Neutrophil (primary cell): ENCODE results near the gene GJB1.

Source experiments
- H3K27ac ChIP-seq: fragments of 200-600 bp; sonication (generic); 2 replicates; pipeline ENCODE4 v1.5.1; 2016; ENCODE audit warnings: mild to moderate bottlenecking, moderate library complexity
- H3K27me3 ChIP-seq: fragments of 200-600 bp; sonication (generic); 2 replicates; pipeline ENCODE4 v1.6.0; 2016; ENCODE audit warnings: mild to moderate bottlenecking
- H3K36me3 ChIP-seq: fragments of 200-600 bp; sonication (generic); 2 replicates; pipeline ENCODE4 v1.5.1; 2017
- H3K4me1 ChIP-seq, 2 experiments: fragments of 200-600 bp in 1 of 2; sonication (generic) in 1 of 2; 1 replicate in 1 of 2; 2 replicates in 1 of 2; pipeline versions ENCODE4 v1.5.1 to v1.6.1; 2013 to 2016; ENCODE audit warnings: low read depth in 1 of 2, low read length in 1 of 2, mild to moderate bottlenecking in 1 of 2, moderate library complexity in 1 of 2; ENCODE audit not compliant: control insufficient read depth in 1 of 2, insufficient read depth in 1 of 2
- H3K4me3 ChIP-seq, 2 experiments: fragments of 200-600 bp in 1 of 2; sonication (generic) in 1 of 2; 1 replicate in 1 of 2; 2 replicates in 1 of 2; pipeline ENCODE4 v1.5.1; 2013 to 2016; ENCODE audit warnings: low read depth in 1 of 2, low read length in 1 of 2, mild to moderate bottlenecking in 1 of 2, moderate library complexity in 1 of 2
- H3K9me3 ChIP-seq: fragments of 200-600 bp; sonication (generic); 2 replicates; pipeline ENCODE4 v1.5.1; 2016
- TF ChIP-seq, protein P1 (sequence below): fragments of 200-600 bp; sonication (generic); IDR thresholded peaks from 2 replicates; pipeline ENCODE4 v1.5.1; 2016; ENCODE audit warnings: antibody characterized with exemption

The GJB1 gene

GRCh38 chrX:71215338-71215912, 7.6 kb upstream of the GJB1 start:
- Histone ChIP-seq H3K27me3 (no peaks in the 10 kb centered on the region), H3K4me3 (no peak overlapping the region), H3K27ac (no peak overlapping the region), H3K4me1 (no peaks in the 10 kb centered on the region), H3K9me3 (no peaks in the 10 kb centered on the region), H3K36me3 (no peaks in the 10 kb centered on the region)
- TF ChIP-seq, protein P1, sequence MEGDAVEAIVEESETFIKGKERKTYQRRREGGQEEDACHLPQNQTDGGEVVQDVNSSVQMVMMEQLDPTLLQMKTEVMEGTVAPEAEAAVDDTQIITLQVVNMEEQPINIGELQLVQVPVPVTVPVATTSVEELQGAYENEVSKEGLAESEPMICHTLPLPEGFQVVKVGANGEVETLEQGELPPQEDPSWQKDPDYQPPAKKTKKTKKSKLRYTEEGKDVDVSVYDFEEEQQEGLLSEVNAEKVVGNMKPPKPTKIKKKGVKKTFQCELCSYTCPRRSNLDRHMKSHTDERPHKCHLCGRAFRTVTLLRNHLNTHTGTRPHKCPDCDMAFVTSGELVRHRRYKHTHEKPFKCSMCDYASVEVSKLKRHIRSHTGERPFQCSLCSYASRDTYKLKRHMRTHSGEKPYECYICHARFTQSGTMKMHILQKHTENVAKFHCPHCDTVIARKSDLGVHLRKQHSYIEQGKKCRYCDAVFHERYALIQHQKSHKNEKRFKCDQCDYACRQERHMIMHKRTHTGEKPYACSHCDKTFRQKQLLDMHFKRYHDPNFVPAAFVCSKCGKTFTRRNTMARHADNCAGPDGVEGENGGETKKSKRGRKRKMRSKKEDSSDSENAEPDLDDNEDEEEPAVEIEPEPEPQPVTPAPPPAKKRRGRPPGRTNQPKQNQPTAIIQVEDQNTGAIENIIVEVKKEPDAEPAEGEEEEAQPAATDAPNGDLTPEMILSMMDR, result no peak

DNA sequence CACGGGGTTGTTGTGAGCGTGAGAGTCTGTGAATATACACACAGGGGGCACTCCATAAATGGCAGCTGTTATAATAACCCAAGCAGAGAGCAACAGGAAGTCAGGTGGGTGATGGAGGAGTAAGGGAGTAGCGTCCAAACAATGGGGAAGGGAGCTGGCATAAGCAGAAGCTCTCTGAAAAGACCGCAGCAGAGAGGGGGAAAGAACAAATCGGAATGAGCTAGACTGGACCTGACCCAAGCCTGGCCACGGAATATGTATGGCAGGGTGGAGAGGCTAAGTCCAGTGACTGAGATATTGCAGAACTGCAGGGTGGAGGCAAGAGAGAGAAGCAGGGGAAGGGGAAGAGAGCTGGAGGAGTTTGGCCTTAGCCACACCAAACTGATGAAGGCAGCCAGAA, 6.5 kb upstream of the GJB1 start:
- Histone ChIP-seq H3K4me1 (no peaks in the 10 kb centered on the region), H3K9me3 (no peaks in the 10 kb centered on the region), H3K27ac (no peak overlapping the region), H3K27me3 (no peaks in the 10 kb centered on the region), H3K4me3 (no peak overlapping the region), H3K36me3 (no peaks in the 10 kb centered on the region)
- TF ChIP-seq, protein P1, result no peak

DNA sequence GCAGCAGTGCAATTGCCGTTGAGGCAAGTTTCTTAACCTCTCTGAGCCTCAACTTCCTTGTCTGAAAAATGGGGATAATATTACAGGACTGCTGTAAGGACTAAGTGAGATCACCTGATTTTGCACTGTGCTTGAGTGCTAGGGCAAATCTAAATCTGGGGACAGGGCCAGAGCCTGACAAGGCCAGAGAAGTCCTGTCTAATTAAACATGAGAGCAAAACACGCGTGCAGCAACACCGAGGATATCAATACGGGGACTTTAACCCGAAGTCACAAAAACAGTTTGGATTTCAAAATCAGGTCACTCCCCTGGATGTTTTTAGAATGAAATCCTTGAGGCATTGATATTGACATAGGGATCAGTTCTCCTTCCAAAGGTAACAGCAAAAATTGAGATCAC, 5.7 kb upstream of the GJB1 start:
- Histone ChIP-seq H3K4me1 (no peaks in the 10 kb centered on the region), H3K36me3 (no peaks in the 10 kb centered on the region), H3K9me3 (no peaks in the 10 kb centered on the region), H3K27me3 (no peaks in the 10 kb centered on the region), H3K4me3 (no peak overlapping the region), H3K27ac (no peak overlapping the region)
- TF ChIP-seq, protein P1, result no peak

GRCh38 chrX:71221145-71221544, 1.9 kb upstream of the GJB1 start:
- Histone ChIP-seq H3K27me3 (no peaks in the 10 kb centered on the region), H3K36me3 (no peaks in the 10 kb centered on the region), H3K27ac (no peak overlapping the region), H3K4me3 (no peak overlapping the region), H3K4me1 (no peaks in the 10 kb centered on the region), H3K9me3 (no peaks in the 10 kb centered on the region)
- TF ChIP-seq, protein P1, result no peak

DNA sequence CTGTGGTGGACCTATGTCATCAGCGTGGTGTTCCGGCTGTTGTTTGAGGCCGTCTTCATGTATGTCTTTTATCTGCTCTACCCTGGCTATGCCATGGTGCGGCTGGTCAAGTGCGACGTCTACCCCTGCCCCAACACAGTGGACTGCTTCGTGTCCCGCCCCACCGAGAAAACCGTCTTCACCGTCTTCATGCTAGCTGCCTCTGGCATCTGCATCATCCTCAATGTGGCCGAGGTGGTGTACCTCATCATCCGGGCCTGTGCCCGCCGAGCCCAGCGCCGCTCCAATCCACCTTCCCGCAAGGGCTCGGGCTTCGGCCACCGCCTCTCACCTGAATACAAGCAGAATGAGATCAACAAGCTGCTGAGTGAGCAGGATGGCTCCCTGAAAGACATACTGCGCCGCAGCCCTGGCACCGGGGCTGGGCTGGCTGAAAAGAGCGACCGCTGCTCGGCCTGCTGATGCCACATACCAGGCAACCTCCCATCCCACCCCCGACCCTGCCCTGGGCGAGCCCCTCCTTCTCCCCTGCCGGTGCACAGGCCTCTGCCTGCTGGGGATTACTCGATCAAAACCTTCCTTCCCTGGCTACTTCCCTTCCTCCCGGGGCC, 1.2 kb downstream of the GJB1 start:
- Histone ChIP-seq H3K9me3 (no peaks in the 10 kb centered on the region), H3K4me1 (no peaks in the 10 kb centered on the region), H3K4me3 (no peak overlapping the region), H3K27ac (no peak overlapping the region), H3K27me3 (no peaks in the 10 kb centered on the region), H3K36me3 (no peaks in the 10 kb centered on the region)
- TF ChIP-seq, protein P1, result no peak
